HG02884 (cell line): ENCODE results near the gene RGL4.
"Not testable (repeated sequence)": the region's sequence is repeated elsewhere in the genome, so short reads cannot be mapped to it uniquely, and the experiment has no call there.

Experiments
- ATAC-seq: cut with Tn5 transposase; IDR thresholded peaks from one replicate; pipeline ENCODE4 v1.9.1; 2021; ENCODE audit warnings: mild to moderate bottlenecking, moderate library complexity; ENCODE audit not compliant: unreplicated experiment

Gene RGL4

GRCh38 chr22:23728108-23728507, 37.3 kb downstream of the RGL4 start:
- ATAC-seq, result not testable (repeated sequence)

DNA sequence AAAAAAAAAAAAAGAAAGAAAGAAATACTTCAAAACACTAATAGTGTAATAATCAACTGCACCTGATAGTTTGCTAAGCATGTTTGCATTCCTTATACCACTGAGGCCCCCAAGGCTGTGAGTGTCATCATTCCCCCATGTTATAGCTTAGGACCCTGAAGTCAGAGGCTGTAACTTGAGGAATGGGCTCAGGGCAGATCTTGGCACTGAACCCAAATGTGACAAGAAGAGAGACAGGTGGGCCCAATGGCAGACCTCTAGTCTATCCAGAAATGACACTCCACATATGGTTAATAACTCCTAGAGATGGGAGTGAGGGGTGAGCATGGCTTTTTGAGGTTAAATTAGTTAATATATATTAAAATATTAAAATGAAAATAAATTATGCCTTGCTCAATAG, 46.9 kb downstream of the RGL4 start:
- ATAC-seq, result no peak

DNA sequence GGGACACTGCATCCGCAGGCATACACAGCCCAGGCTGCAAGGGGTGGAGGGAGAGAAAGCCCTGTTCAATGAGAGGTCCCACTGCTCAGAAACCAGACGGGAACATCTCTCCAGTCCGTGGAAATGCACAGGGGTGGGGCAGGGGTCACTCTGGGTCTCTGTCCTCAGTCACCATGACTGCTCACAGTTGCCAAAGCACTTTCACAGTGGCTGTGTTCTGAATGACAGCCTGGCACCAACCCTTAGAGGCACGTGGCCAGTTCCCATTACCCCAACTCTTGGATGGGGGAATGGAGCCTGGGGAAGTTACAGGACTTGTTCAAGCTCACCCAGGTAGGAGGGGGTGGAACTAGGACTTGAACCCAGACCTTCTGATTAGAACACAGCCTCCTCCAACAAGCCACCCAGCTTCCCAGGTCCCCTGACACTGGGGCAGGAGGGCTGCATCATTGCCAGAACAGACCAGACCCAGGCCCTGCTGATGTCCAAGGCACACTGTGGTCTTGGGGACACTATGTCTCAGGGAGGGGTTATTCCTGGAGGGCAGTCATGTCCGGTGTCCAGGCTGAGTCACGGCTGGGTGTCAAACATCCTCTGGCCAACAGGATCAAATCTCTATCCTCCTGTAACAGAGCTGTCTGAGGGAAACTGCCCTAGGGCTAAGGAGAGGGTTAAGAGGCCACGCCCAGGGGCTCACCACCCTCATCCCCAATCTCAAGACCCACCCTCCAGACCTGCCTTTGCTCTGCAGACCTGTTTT, 51.9 kb downstream of the RGL4 start:
- no peak for ATAC-seq

DNA sequence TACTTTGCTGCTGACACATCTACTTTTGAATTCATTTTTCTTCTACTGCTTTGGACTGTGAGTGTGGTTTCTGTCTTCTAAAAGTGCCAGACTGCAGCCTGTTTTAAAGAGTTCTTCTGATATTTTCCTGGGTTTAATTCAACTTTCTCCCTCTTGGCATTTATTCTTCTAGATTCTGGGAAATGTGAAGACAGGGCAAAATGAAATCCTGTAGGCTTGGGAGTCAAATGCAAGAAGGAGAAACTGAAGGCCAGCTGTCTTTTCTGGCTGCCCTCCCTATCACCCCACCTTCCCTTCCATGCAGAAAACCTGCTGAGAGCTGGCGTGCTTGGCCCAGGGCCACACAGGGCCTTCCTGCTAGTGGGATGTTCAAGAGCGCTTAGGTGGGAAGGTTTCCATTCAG, 52.5 kb downstream of the RGL4 start:
- ATAC-seq, result no peak

DNA sequence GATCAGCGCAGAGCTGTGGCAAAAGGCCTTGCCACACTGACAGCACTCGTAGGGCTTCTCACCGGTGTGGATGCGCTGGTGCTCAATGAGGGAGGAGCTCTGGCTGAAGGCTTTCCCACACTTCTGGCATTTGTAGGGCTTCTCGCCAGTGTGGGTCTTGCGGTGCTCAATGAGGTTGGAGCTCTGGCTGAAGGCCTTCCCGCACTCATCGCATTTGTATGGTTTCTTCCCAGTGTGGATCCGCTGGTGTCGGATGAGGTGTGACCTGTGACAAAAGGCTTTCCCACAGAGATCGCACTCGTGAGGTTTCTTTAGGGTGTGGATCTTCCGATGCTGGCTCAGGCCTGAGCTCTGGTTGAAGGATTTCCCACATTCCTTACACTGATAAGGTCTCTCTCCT, 53.2 kb downstream of the RGL4 start:
- no peak for ATAC-seq

DNA sequence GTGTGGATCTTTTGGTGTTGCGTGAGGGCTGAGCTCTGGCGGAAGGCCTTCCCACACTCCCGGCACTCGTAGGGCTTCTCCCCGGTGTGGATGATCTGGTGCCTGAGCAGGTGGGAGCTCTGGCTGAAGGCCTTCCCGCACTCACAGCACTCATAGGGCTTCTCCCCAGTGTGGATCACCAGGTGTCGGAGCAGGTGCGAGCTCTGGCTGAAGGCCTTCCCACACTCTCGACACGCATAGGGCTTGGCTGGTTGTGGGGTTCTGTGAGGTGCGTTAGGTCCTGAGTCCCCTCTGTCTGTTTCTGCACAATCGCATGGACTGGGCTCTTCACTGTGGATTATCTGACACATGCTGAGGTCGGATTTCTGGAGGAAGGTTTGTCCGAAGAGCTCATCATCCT, 53.7 kb downstream of the RGL4 start:
- ATAC-seq, result no peak

DNA sequence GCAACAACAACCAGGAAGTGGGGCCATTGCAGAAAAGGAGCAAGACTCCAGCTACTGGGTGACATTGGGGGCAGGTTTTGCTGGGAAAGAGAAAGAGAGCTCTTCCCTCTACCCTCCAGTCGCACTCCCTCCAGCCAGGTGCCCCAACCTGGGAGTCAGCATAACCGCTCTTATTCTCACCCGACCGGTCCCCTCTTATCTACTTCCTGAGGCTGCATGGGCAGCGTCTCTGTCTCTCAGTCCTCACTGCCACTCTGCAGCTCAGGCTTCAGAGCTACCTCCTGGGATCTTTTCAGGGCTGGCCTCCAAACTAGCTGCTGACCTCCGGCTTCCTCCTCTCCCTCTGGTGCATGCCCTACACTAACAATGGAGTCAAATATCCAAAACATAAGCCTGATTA, 55.0 kb downstream of the RGL4 start:
- no peak for ATAC-seq
